ENCODE data around the gene CFAP92.
"Not testable (repeated sequence)": the region's sequence is repeated elsewhere in the genome, so short reads cannot be mapped to it uniquely, and the experiment has no call there.

CFAP92 gene

GRCh38 chr3:128940252-128940651, 53.6 kb downstream of the CFAP92 start:
- DNase-seq (ENCODE audit: low read depth): no peak

- no peak for DNase-seq (ENCODE audit: low read depth)
Measured at GRCh38 chr3:128936341-128936740, 57.5 kb downstream of the CFAP92 start.

GRCh38 chr3:128935922-128936321, 58.0 kb downstream of the CFAP92 start:
- no peak for DNase-seq (ENCODE audit: low read depth)

GRCh38 chr3:128933922-128934253, 60.0 kb downstream of the CFAP92 start:
- no peak for DNase-seq (ENCODE audit: low read depth)

GRCh38 chr3:128933213-128933921, 60.5 kb downstream of the CFAP92 start:
- DNase-seq (ENCODE audit: low read depth): no peak

- no peak for DNase-seq (ENCODE audit: low read depth)
Measured at GRCh38 chr3:128932516-128933212, 61.2 kb downstream of the CFAP92 start.

- DNase-seq (ENCODE audit: low read depth): no peak
Measured at GRCh38 chr3:128931046-128931445, 62.8 kb downstream of the CFAP92 start.

GRCh38 chr3:128929364-128929763, 64.5 kb downstream of the CFAP92 start:
- no peak for DNase-seq (ENCODE audit: low read depth)

- DNase-seq (ENCODE audit: low read depth): not testable (repeated sequence)
Measured at GRCh38 chr3:128923986-128924385, 69.9 kb downstream of the CFAP92 start.

- no peak for DNase-seq (ENCODE audit: low read depth)
Measured at GRCh38 chr3:128923576-128923975, 70.3 kb downstream of the CFAP92 start.

- DNase-seq (ENCODE audit: low read depth): no peak
Measured at GRCh38 chr3:128922804-128923459, 70.9 kb downstream of the CFAP92 start.

- no peak for DNase-seq (ENCODE audit: low read depth)
Measured at GRCh38 chr3:128919988-128920387, 73.9 kb downstream of the CFAP92 start.

- no peak for DNase-seq (ENCODE audit: low read depth)
Measured at GRCh38 chr3:128917291-128917690, 76.6 kb downstream of the CFAP92 start.

GRCh38 chr3:128914966-128915645, 78.8 kb downstream of the CFAP92 start:
- no peak for DNase-seq (ENCODE audit: low read depth)

GRCh38 chr3:128911911-128912310, 82.0 kb downstream of the CFAP92 start:
- DNase-seq (ENCODE audit: low read depth): no peak

GRCh38 chr3:128910006-128910405, 83.9 kb downstream of the CFAP92 start:
- no peak for DNase-seq (ENCODE audit: low read depth)

GRCh38 chr3:128908951-128909350, 84.9 kb downstream of the CFAP92 start:
- no peak for DNase-seq (ENCODE audit: low read depth)

- DNase-seq (ENCODE audit: low read depth): no peak
Measured at GRCh38 chr3:128907706-128908445, 86.0 kb downstream of the CFAP92 start.

GRCh38 chr3:128906804-128907525, 86.9 kb downstream of the CFAP92 start:
- no peak for DNase-seq (ENCODE audit: low read depth)

GRCh38 chr3:128906031-128906803, 87.7 kb downstream of the CFAP92 start:
- no peak for DNase-seq (ENCODE audit: low read depth)

GRCh38 chr3:128903501-128903900, 90.4 kb downstream of the CFAP92 start:
- DNase-seq (ENCODE audit: low read depth): no peak

All from fibroblast of gingiva (primary cell).